ENCODE results near the gene NXPH1. TPM values are rescaled to one million over a fixed set of nuclear protein-coding genes. Genes with fewer than 3 reads are reported as not detected.

The NXPH1 gene
- polyA plus RNA-seq, 3 donors, result 0.11 to 0.15 TPM; not detected in 1

DNA sequence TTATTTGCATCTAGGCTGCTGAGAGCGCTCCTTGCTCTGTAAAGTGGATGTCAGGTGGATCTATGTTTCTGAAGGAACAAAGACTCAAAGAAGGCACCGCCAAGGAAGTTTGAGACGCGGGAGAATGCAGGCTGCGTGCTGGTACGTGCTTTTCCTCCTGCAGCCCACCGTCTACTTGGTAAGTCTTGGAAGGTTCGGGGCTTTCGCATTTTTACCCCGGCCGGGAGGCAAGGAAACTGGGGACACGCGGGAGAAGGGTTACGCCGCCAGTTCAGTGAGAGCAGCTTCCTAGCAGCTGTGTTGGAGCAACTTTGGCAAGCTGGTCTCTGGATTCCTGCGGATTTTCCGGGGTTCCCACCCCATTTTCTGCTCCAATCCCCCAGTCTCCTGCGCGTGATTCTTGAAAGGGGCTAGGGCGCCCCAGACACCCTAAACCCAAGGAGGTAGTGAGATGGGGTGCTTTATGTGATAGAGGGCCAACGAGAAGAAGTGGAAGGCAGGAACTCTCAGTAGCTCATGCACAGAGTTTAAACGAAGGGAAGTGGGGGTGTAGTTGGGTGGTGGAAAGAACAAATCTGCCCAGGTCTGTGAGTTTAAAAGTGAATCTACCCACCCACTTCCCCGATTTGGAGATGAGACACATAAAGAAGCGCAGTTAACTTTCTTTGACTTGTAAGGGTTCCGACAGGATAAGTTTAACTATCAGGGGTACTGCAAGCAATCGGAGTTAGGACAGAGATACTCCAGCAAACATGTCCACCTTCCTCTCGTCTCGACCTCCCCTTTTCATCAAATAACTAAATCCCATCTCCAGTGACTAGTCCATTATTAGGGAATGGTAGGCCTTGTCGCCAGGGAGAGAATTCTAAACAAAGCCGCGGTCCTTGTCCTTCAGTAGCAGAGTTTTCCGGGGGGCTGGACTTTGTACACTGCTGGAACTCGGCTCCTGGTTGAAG, 2.5 kb downstream of the NXPH1 start:
- DNase-seq (ENCODE audit: low read depth in 3 of 3, low spot score in 2 of 3), result no peak

DNA sequence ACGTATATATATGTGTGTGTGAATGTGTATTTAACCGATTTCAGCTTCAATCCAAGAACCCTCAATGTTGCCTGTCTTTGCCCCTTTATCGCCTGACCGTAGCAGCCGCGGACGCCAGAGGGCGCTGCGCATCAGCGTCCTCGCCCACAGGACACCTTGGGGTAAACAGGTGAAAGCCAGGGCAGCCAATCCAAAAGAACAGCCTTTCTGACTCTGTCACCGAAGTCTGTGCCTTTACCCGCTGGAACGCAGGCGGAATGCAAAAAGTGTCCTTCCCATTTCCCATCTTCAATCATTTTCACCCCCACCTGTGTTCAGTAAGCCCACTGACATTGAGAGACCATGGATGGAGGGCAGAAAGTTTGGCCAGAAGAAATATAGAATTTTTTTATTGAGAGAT, 3.6 kb downstream of the NXPH1 start:
- DNase-seq (ENCODE audit: low read depth in 3 of 3, low spot score in 2 of 3), result no peak

DNA sequence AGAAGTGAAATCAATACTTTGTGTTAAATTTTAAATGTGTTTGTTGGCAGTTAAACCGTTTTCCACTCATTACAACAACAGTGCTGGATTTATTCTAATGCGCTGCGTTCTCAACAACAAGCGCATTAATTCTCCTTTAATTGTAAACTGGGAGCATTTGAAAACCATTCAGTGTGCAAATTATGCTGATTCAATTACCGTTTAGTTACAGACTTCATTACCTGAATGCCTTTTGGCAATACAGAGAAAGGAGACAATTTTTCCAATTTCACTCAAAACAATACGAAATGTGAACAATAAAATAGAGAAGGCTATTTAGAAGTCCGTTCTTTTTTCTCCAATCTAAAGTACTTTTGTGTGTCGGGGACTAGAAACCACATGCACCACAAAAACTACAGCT, 4.2 kb downstream of the NXPH1 start:
- DNase-seq (ENCODE audit: low read depth in 3 of 3, low spot score in 2 of 3), result no peak

DNA sequence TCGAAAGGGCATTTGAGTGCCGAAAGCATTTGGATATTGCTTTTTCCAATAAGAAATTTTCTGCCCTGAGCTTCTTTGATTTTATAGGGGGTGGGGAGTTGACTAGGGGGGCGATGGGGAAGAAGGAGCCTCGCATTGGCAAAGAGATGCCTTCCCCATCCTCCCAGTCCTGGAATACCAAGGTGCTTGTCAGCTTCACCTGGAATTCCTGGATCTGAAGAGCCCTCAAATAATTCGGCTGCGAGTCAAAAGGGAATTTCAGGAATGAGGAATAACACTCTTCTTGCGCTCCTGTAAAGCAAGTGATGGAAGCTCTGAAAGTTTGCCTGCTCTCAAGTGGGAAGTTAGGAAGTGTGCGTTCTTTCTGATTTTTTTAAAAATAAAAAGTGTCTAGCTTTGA, 7.3 kb downstream of the NXPH1 start:
- DNase-seq (ENCODE audit: low read depth in 3 of 3, low spot score in 2 of 3), result no peak

DNA sequence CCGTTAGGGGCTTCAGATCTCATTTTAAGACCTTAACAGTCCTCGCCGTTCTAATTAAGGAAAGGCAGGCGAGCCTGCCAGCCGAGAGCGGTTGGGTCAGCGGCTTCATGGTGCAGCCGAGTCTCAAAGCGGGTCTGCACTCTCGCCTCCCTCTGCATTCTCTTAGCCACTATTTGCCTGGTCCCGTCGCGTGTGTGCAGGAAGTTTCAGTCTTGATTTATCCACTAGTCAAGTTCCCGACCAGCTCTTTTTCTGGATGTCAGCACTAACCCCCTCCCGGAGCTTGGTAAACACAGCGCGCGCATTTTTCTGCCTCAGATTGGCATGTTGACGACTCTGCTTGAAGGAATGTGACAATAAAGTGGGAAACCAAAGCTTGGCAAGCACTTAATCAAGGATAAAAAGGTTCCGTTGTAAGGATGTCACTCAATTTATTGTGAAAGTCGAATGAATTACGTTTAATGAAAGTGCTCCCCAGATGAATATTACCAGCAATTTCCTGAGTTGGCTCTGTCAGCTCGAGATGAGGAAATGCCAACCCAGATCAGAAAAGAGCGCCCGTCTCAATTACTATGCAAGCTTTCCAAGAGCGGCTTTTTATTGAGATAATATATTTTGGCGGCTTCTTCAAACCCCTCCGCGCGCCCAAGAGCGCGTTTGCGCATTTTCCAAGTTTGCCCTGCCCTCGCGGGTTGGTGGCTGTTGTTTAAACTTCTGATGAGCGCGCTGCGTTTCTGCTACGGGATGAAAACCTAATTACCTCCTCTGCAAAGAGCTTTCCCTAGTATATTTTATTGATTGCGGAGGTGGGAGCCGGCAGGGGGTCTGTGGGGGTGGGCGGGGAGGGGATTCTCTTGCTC, 7.9 kb downstream of the NXPH1 start:
- no peak for DNase-seq (ENCODE audit: low read depth in 3 of 3, low spot score in 2 of 3)

DNA sequence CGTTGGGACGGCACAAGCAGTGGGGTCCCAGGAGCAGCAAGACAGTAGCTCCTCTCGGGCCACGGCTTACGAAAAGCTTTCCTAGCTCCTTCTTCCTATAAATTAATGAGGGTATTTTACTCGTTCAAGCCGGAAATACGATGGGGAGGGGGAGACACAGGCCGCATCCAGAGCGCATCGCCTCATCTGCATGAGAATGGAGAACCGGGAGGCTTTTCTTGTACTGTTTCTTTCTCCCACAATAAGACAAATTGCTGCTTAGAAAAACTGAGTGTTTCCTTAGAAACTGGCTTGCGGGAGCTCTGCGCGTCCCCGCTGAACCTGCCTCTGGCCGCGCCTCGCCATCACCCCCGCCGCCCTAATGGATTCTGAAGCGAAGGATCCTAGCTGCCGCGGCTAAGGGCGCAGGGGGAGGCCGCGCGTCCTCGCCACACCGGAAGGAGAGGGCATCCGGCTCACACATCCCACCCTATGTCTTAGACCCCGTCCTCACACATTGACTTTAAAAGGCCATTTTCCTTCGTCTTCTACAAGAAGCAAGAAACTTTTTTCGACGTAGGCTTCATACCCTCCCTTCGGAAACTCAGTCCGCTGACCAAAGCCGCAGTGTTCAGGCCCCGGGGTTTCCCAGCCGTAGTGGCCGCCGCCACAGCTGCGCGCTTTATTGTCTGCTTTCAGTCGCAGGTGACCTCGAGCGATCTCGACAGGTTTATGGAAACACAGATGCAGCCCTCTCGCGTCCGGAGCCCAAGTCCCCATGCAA, 8.8 kb downstream of the NXPH1 start:
- no peak for DNase-seq (ENCODE audit: low read depth in 3 of 3, low spot score in 2 of 3)

DNA sequence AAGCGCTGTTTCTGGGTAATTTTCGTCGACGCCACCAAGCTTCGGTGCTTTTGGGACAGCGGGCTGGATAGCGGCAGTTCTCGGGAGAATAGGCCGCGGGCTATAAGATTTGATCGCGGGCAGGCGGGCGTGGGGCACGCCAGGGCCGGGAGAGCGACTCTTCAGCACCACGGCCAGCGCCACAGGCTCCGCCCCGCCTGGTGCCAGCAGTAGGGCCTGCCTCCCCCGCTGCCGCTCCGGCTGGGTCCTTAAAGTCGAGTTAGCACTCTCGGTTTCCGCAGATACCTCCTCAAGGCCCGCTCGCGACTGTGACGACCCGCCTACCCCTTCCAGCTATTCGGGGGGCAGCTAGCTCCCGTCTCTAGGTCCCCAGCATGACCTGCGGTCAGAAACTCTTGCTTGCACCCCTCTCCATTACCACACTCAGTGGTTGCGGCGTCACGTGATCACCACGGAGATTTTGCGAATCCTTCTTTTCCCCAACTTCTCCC, 9.4 kb downstream of the NXPH1 start:
- DNase-seq (ENCODE audit: low read depth in 3 of 3, low spot score in 2 of 3), result peak in 2 of 3 donors; percentile 57 to 76

DNA sequence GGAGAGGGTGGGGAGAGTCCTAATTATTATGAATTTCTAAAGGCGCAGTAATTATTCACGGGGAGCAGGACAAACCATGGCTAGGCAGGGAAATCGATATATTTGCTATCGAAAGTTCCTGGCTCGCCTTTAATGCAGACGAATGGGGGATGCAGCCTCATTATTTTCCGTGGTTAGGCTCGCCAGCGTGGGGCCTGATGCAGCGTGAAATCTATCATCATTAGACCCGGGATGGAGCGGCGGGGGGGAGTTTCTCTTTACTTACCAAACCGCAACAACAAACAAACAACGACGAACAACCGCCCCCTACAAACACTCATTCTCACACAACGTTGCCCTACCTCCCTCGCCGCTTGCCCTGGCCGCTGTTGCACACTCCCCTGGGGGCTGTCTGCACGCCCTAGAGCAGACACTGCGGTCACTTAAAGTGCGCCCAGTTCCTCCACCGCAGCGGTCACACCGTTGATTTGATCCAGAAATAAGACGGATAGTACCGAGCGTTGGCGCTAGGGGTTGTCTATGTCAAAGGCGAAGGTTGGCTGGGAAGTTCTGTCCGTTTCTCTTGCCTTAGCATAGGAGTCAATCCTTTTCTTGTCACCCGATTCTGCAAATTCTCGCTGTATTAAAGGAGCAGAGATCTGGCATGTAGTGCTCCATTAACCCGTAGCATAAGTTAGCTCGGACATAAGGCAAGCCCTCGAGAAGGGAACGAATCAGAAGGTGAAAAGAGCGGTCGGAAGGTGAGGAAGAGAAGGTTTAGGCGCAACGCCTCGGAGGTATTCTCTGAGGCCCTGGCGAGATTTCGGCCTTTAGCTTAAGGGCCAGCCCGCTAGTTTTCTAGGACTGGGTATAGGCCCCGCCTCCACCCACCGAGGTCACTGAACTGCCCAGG, 10.4 kb downstream of the NXPH1 start:
- DNase-seq (ENCODE audit: low read depth in 3 of 3, low spot score in 2 of 3), result no peak

DNA sequence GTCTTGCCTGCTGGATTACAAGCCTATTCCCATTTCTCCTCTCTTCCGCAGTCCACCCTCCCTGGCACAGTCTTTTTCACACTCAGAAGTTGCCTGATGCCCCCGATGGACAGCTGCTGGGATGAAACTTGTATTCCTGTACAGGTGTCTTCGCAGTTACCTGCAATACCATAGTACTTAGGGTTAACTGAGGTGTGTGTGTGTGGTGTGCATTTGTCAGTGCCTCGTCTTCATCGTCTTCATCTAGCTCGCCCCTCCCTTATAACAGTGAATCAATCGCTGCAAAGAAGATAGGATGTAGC, 11.0 kb downstream of the NXPH1 start:
- DNase-seq (ENCODE audit: low read depth in 3 of 3, low spot score in 2 of 3), result no peak

DNA sequence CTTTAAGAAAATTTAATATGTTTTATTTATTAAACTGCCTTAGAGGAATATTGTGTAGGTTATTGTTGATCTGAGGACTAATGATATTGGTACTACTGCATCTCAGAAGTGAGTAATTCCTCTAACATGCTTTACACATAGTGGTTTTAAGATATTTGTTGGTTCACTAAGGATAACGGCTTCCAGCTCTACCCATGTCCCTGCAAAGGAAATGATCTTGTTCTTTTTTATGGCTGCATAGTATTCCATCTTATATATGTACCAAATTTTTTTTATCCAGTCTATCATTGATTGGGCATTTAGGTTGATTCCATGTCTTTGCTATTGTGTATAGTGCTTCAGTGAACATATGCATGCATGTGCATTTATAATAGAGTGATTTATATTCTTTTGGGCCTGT, 20.1 kb downstream of the NXPH1 start:
- no peak for DNase-seq (ENCODE audit: low read depth in 3 of 3, low spot score in 2 of 3)

DNA sequence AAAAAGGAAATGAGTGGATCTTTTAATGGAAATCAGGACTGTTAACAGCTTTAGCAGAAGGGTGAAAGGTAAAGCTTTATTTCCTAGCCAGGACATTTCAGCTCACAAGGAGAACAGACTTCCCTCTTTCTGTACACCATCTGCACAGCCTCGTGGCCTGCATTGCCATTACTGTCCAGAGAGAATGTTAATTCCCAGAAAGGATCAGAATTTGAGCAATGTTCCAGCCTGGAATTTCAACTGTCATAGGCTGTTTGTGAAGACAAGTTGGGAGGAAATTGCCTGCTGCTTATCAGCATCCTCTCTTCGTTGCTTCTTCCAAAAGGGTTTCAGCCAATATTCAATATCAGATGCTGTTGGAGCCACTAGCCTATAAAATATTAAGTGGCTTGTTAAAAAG, 22.0 kb downstream of the NXPH1 start:
- no peak for DNase-seq (ENCODE audit: low read depth in 3 of 3, low spot score in 2 of 3)

DNA sequence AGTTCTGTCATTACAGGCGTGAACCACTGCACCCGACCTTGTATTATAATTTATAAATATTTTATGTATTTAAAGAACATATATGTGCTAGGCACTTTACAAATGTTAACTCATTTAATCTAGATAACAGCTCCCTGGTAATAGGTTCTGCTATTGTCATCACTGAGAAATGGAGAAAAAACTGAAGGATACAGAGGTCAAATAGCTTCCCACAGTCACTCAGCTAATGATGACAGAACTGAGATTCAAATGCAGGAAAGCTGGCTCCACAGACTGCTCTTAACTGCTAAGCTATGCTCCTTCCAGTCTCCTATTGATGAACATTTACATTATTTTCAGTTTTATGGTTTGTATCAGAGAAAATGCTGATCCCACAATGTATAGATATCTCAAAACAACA, 28.9 kb downstream of the NXPH1 start:
- DNase-seq (ENCODE audit: low read depth in 3 of 3, low spot score in 2 of 3), result no peak

DNA sequence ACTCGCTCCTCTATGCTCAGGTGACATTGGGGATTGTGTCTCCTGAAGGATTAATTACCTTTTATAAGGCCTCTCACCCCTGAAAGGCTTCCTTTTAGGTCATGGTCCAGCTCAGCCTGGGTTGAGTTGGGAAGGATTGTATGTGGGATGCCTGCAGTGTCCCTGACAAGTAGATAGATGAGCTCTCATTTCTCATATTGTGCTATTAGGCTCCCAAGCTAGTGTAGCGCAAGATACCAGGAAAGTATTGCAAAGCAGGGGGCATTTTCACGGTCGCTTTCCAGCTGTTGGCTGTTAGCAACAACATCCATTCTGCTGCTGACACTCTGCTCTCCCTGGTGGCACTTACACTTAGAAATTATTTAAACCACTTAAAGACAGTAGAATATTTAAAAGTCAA, 31.9 kb downstream of the NXPH1 start:
- DNase-seq (ENCODE audit: low read depth in 3 of 3, low spot score in 2 of 3), result no peak

DNA sequence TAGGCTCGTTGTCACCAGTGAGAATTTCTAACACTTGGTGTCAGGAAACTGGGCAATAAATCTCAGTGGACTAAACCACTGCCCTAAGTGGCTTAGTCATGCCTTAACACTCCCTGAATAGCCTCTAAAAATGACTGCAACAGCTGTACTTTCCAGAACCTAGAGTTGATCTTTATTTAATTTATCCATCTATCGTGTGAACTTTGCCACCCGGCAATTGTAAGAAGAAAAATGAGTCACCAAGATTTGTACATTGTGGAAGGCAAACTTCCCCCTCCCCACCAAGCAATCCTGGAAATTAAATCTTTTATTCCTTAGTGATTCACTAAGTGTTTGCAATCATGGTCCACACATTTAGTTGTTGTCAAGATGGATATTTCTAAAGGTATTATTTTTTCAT, 47.1 kb downstream of the NXPH1 start:
- DNase-seq (ENCODE audit: low read depth in 3 of 3, low spot score in 2 of 3), result no peak

DNA sequence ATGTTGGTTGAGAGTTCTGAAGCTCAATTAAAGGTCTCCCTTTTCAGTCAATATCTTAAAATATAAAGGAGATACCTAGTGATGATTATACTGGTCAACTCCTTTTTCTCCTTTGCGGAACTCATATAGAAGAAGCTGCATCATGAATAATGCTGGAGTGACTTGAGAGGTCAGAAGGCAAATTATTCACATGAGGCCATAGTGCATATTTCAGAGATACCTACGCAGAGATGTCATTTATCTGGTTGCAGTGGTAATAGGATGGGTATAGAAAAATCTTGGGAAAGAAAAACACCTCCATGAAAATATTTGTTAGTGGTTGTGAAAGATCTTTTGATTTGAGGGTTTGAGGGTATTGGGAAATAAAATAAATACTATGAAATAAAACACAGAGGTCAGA, 47.7 kb downstream of the NXPH1 start:
- no peak for DNase-seq (ENCODE audit: low read depth in 3 of 3, low spot score in 2 of 3)

DNA sequence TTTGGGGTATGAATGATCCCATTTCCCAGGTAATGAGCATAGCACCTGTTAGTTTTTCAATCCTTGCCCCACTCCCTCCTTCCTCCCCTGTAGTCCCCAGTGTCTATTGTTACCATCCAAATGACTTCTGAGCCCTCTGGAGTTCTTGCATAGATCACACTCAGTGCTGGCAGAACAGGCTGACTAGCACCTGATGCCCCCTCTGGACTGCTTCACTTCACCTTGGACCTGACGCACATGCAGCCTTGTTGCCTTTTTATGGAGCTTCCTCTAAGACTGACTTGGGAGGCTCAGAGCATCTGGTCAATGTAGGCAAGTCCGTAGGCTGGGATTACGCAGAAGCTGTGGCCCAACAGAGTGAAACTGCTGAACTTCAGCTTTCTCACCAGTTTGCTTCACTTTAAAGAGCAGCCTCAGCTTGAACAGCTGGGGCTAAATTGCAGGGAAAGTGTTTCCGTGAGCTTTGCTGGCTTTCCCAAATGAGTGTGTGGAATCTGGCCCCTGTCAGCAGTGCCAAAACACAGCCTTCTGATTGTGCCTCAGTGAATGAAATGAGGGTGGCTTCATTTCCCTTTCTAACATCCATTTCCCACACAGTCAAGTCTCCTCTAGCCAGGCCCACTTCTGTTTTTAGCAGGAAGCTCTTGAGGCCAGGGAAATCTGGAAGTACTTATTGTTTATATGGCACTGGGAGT, 48.5 kb downstream of the NXPH1 start:
- no peak for DNase-seq (ENCODE audit: low read depth in 3 of 3, low spot score in 2 of 3)

DNA sequence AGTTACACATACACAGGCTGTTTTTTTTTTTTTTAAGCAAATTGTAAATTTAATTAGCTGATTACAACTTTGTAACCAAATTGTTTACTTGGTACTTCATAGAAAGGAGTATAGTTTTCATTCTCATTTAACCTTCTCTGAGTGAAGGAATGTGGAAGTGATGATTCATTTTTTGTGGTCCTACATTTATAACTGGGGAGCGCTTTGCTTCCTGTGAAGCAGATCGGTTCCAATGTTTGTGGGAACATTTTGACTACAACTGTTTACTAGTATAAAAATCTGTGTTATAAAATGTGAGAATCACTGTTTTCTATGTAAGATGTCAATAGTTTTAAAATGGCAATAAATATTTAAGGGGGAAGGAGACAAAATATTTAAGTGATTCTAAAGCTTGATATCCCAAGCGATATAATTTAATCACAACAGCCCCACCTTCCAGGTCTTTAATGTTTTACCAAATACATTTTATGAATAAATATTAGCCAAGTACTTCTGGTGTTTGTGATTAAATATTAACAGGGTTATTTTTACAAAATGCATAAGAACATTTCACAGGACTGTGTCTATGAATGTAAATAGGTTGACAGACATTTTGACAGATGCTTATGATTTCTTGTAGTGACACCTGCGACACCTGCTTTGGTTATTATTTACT, 57.1 kb downstream of the NXPH1 start:
- no peak for DNase-seq (ENCODE audit: low read depth in 3 of 3, low spot score in 2 of 3)

DNA sequence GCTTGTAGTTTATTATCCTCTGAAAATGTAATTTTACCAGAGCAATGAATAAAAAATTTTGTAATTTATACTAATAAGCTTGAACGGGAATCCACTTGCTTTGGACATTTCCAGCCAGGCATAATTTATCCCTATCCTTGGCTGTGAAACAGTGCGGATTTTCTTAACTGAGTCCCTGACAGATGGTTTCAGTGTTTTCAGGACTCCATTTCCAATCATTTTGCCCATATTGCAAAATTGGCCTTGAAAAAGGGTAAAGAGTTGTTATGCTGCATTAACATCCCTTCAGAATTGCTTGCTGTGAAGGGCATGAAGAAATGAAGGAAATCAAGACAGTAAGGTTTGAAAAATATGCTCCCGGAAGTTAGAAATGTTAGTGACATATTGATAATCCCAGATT, 57.7 kb downstream of the NXPH1 start:
- DNase-seq (ENCODE audit: low read depth in 3 of 3, low spot score in 2 of 3), result no peak
